Nucleus accumbens (tissue), 56 donors: ENCODE data around the gene ASPHD1.
"Not testable (repeated sequence)": the region's sequence is repeated elsewhere in the genome, so short reads cannot be mapped to it uniquely, and the experiment has no call there.

Source experiments
- DNase-seq, 56 donors: peaks; one replicate each; lab custom pipeline; 2025; lab: John Stamatoyannopoulos, UW

The ASPHD1 gene

DNA sequence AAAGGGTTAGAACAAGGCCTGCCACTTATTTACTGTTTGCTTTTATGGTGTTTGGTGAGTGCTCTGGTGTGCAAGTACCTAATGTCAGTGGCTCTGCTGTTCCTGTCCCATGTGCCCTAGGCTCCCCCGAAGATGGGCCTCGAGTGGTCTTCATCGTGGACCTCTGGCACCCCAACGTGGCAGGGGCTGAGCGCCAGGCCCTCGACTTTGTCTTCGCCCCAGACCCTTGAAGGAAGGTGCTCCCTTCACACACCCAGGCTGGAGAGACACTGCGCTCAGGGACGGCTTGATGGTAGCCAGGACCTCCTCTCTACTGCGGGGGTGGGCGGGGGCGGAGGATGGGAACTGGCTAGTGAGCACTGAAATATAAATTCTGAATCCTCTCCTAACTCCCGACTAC is 5.4 kb downstream of the ASPHD1 start:
- DNase-seq: no peak

DNA sequence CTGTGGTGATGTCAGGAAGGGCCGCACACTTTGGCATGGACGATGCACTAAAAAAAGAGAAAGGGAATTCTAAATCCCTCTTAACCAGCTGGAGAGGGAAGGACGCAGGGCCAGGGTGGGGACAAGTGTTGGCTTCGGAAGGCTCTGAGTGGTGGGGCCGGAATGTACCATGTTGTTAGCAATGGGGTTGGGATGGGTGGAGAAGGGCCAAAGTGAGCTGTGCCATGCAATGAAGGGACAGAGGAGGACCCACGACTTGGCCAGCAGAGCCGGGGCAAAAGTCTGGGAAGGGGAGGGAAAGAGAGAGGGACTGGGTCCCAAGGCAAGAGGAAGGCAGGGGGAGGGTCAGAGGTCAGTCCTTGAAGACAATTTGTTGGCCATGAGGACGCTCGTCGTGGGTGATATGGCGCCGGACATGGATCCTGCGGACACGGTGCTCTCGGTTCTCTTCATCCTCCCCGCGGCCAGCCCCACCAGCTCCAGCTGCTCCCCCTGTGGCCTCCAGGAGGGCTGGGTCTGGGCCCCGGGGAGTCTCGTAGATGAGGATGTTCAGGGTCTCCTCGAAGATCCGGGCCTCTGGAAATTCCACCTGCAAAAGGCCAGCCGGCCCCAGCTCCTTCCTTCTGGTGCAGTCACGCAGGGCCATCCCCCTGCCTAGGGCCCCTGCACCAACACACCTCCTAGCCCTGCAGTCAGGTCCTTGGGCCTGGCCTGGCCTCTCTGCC is 6.4 kb downstream of the ASPHD1 start:
- DNase-seq: no peak

DNA sequence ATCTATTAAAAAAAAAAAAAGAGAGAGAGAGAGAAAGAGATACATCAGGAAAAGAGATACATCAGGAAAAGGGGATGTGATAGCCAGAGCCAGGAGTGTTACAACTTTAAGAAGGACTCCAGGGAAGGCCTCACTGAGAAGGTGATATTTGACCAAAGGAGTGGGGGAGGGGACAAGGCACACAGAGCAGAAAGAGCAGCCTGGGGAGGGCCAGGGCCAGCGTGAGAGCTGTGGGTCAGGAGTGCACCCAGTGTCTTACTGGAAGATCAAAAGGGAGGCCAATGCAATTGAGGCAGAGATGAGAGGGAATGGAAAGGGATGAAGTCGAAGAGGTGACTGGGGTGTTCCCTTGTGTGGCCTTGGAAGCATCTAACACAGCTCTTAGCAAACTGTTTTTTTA is 7.7 kb downstream of the ASPHD1 start:
- DNase-seq: no peak

DNA sequence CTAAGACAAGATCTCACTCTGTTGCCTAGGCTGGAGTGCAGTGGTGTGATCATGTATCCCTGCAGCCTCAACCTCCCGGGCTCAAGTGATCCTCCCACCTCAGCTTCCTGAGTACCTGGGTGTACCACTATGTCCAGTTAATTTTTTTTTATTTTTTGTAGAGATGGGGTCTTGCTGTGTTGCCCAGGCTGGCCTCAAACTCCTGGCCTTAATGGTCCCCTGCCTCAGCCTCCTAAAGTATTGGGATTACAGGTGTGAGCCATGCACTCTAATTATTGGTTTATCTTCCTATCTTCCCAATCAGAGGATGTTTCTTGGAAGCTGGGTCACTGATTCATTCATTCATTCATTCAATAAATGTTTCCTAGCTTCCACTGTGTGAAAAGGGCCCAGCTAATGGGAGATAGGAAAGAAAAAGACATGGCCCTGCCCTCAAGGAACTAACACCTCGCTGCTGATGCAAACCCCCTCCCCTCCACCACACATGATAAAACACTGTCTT is 8.5 kb downstream of the ASPHD1 start:
- DNase-seq: no peak

DNA sequence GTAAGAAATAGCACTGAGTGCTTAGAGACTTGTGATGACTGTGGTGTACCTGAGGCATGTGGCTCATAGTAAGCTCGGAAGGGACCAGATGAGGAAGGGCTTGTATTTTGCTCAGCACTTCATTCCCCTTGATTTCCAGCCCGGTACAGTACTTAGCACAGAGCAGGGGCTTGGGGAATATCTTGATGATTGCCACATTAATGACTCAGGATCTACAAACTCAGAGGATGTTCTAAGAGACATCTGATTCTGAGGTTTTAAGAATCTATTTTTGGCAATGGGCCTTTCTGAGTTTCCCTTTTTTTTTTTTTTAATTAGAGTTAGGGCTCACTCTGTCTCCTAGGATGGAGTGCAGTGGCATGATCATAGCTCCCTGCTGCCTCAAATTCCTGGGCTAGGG is 9.1 kb downstream of the ASPHD1 start:
- DNase-seq: no peak

DNA sequence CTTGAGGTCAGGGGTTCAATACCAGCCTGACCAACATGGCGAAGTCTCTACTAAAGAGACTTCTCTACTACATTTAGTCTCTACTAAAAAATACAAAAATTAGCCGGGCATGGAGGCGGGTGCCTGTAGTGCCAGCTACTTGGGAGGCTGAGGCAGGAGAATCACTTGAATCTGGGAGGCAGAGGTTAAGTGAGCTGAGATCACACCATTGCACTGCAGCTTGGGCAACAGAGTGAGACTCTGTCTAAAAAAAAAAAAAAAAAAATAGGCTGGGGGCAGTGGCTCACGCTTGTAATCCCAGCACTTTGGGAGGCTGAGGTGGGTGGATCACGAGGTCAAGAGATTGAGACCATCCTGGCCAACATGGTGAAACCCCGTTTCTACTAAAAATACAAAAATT is 9.6 kb downstream of the ASPHD1 start:
- DNase-seq: not testable (repeated sequence)

DNA sequence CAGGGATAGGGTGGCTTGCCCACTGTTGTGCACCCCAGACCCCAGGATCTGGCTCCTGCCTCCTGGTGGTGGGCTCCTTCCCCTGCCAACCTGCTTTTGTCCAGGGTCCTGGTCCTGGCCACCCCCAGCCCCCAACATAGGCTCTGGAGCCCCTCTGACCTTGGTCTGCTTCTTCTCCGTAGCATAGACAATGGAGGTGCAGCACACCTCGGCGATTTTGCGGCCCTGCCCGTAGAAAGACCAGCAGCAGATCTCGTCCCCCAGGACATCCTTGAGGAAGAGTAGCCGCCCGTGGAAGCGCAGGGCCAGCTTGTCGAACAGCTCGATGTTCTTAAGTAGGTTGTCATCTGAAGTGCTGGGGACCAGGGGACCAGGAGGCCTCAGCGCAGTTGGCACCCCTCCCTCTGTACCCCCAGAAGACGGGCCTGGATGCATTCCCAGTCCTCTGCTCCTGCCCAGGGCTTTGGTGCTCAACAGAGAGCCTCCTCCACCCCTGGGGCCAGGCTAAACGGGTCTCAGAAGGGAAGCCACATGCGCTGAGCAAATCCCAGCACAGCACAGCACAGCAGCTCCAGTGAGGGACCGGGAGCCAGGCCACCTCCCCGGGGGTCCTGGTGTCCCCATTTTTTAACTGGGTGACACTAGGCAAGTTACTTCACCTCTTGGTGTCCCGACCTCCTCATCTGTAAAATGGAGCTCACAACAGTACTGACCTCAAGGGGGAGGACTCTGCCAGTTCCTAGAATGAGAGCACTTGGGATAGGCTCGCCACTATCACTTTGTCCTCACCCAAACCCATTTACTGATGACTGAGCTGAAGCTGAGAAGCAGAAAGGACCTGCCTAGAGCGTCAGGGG is 10.8 kb downstream of the ASPHD1 start:
- no peak for DNase-seq

DNA sequence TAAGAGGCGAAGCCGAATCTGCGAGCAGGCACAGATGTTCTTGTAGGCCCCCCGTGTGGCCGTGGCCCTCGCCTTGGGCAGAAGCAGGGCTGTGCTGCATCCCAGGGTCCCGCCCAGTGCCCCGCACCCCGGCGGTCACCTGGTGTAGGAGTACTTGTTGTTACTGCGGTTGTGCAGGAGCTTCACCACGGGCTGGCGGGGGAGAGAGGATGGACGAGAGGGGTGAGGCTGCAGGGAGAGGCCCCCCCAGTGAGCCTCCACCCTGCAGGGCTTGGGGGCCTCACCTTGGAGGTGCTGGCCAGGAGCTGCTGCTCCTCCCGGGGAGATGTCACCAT is 11.4 kb downstream of the ASPHD1 start:
- DNase-seq: no peak

DNA sequence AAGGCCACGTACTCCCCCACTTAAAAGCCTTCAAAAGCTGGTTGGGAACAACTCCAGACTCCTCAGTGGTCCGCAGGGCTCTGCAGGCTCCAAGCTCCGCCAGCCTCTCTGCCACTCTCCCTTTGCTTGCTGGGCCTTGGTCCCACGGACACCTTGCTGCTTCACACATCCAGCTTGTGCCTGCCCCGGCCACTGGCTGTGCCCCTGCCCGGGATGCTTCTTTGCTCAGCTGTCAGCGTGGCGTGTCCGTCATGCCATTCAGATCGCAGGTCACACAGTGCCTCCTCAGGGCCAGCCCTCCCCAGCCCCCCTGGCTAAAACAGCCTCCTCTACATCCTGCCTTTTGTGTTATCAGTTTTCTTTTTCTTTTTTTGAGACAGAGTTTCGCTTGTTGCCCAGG is 11.8 kb downstream of the ASPHD1 start:
- DNase-seq: no peak

DNA sequence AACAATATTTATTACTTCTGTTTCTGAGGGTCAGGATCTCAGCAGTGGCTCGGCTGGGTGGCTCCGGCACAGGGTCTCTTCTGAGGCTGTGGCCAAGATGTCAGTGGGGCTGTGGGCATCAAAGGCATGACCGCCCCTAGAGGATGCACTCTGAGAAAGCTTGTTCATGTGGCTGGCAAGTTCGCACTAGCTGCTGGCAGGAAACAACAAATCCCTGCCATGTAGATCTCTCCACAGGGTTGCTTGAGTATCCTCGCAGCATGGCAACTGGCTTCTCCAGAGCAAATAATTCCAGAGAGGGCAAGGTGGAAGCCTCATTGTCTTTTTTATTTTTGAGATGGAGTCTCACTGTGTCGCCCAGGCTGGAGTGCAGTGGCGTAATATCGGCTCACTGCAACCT is 13.2 kb downstream of the ASPHD1 start:
- no peak for DNase-seq

DNA sequence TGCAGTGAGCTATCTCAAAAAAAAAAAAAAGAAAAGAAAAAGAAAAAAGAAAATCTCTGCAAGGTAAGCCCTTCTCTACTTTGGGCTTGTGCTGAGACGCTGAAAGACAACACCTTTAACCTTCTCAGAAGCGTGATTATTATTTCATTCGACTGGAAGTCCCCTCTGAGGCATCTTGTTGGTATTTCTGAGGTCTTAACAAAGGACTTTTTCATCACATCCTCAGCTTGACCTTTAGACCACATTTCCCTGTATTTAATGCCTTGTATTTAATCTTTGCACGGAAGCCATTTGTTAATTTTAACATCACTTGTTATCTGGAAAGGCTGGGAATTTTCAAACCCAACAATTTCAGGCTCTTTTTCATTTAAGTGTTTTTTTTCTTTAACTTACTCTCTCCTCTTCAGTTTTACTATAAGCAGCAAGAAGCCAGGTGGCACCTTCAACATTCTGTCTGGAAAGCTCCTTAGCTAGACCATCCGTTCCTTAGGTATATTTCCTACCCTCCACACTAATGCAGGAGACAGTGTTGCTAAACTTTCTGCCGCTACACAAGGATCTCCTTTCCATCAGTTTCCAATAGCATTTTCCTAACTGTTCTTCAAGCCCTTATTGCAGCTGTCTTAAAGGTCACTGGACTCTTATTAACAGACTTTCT is 15.4 kb downstream of the ASPHD1 start:
- DNase-seq: no peak

DNA sequence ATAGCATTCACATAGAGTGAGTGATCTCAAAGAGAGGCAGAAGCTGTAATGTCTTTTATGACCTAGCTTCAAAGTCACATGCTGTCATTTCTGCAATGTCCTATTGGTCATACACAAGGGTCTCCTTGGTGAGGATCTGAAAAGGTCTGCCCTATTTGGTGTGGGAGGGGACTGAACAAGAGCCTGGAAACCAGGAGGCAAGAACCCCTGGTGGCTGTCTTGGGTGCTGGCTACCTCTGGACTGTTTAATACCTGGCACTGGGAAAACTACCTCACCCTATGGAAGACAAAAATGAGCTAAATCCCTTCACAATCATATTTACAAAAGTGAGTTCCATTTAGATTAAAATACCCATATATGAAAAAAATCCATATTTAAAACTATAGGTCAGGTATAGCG is 16.7 kb downstream of the ASPHD1 start:
- no peak for DNase-seq

DNA sequence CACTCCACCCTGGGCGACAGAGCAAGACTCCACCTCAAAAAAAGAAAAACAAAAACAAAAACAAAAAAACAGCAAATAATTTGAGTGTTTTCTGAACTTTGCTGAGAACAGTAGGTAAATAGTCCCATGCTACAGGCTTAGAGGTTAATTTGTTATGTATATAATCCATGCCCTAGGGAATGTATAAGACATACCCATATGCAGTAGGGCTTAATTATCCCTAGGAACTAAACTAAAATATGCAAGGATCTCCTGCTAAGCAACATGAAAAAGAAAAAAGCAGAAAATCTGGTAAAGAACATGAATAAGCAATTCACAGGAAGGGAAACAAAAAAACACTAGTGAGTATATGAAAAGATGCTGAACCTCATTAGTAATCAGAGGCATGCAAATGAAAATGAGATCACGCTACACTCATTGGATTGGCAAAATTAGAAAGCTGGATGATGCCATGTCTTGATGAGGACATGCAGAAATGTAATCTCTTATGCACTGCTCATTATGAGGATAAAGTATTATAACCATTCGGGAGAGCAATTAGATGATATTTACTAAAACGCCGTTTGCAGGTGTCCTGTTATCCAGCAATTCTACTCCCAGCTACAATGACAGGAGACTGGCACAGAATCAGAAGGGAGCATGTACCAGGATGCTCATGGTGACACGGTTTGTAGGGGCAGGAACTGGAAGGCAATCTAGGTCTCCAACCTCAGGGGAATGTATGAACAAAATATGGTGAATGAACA is 20.2 kb downstream of the ASPHD1 start:
- DNase-seq: peak in 10 of 56 donors; percentile 10 to 35 (median 14)

DNA sequence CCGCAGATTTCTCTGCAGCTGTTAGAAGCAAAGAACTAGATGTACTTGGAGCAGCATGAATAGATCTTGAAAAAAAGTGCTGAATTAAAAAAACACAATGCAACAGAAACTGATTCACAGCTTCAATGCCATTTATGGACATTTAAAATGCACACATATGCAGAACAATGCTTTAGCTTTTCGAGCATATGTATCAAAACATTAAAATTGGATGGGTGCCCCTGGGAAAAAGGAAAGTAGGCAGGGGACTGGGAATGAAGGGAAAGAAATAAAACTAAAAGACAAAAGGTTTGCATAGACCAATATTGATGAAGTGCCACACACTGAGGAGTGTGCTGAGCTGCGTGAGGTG is 20.7 kb downstream of the ASPHD1 start:
- no peak for DNase-seq

DNA sequence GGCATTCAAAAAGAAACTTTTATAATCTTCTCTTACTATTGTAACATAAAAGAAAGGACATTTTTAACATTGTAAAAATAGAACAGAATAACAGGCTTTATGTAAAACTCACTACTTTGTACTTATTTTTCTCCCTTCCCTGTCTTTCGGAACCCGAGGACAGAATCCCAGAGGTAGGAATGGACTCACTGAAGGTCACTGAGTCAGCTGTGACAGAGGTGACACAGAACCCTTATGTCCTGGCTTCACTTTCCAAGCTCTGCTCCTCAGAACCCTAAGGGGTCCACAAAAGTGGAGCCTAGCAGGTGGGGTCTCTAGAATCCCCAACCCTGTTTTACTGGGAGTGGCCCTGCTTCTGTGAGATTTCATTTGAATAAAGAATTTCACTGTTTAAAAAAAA is 22.0 kb downstream of the ASPHD1 start:
- no peak for DNase-seq

DNA sequence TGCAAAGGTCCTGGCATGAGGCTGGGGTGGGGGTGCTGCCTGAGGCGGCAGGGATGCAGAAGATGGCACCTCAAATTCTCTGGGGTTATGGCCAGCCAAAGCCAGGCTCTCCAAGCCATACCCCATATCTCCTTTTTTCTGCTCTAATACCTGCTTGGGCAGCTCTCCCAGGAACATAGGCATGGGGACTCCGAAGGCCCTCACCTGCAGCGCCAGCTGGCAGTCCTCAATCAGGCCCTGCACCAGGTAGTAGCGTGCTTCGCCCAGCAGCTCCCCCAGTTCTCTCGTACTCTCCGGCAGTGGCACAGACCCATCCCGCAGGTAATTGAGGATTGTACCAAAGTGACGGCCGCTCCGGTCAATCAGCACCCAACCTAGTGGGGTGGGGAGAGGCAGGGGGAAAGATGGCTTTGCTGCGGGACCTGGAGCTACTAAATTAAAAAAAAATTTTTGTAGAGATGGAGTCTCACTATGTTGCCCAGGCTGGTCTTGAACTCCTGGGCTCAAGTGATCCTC is 22.8 kb downstream of the ASPHD1 start:
- DNase-seq: no peak

DNA sequence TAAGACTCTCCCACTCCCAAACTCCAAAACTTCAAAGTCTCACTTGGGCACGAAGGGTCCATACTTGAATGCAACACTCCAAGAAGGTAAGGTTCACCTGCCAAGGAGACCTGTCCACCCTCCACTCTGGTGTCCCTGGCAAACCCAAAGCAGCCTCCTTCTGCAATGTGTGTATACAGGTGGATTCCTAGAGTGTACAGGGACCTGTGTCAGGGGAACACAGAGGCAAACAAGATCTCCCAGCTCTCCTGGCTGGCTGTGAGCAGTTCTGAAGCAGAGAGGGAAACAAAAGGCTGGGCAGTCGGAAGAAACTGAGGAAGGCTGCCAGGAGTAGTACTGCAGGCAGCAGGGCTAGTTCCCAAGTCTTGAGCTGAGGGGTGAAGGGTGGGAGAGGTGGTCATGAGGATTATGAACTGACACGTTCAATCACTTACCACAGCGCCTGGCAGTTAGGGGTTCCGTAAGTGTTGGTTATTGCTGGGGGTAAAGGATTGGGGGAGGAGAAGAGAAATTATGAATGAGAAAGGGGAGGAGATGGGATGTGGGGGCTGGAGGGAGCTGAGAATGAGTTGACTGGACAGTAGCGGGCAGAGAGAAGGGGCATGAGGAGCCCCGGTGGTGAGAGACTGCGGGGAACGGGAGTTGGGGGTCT is 24.9 kb downstream of the ASPHD1 start:
- peak in 10 of 56 donors; percentile 4 to 46 (median 26) for DNase-seq

DNA sequence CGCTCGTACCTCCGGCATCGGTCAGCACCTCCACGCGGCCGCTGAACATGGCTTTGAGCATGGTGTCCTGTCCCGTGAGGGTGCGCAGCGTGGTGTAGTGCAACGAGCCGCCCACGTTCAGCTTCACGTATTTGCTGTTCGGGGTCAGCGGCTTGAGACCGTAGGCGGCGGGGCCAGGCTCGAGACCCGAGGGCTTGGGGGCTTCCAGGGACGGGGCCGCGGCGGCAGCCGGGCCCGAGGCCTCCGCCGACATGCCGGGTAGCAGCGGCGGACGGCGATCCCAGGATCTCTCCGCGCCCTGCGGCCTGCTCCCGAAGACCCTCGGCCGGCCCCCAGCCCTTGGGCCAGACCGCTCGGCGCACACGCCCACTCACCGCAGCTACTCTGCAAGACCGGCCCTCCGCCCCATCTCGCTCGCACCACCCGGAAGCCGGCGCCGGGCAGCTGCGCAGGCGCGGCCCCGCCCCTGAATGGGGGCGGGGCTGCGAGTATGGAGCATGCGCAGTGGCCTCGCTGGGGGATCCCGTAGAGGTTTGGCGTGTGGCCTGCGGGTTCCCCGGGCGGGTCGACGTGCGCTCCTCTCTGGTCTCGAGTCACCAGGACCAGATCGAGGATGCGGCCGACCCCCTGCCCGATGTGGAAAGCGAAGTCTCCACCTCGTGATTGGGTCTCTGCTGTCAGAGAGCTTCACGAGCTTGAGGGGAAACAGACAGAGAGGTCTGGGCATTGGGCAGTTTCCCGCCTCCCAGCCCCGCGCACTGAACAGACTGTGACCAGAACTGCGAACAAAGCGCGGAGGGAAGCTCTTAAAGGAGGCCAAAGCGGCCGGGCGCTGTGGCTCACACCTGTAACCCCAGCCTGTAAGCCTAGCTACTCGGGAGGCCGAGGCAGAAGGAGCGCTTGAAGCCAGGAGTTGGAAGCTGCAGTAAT is 25.8 kb downstream of the ASPHD1 start, which contains the start of gene KCTD13:
Gene KCTD13 (minus strand): TSS at position 446 of the 930 bp plus-strand sequence. CDS start 193 bp downstream, at position 253.
- DNase-seq: peak in 54 of 56 donors; percentile 43 to 94 (median 84)

DNA sequence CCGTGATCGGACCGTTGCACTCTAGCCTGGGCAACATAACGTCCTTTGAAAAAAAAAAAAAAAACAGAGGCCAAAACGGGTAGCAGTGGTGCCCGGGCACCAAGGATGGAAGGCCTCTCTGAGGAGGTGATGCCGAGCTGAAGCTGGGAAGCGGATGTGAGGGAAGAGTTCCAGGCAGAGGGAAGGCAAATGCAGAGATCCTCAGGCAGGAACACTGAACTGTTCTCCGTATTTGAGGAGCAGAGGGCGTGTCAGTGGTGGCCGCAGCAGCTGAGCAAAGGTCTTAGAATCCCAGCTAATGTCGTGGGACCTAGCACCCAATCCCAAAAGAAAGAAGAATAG is 26.4 kb downstream of the ASPHD1 start:
- peak in 20 of 56 donors; percentile 23 to 68 (median 50) for DNase-seq
